Trophoblast cell (in vitro differentiated cells and primary cell): Measurements from ENCODE around the gene HDAC8.

Experiments
- DNase-seq, 2 donors: peaks; one replicate each; pipeline ENCODE4 v3.0.0-alpha.2; 2016
- H2AFZ ChIP-seq: 2 replicates; pipeline ENCODE4 v1.6.1; 2013; ENCODE audit warnings: low read length, moderate library complexity, mild to moderate bottlenecking; ENCODE audit not compliant: insufficient read depth, poor library complexity
- H2AK5ac ChIP-seq: 2 replicates; pipeline ENCODE4 v1.6.1; 2013; ENCODE audit warnings: mild to moderate bottlenecking, low read length
- H2BK120ac ChIP-seq: 2 replicates; pipeline ENCODE4 v1.6.1; 2013; ENCODE audit warnings: low read length, mild to moderate bottlenecking, moderate library complexity; ENCODE audit not compliant: insufficient read depth, poor library complexity
- H2BK12ac ChIP-seq: 2 replicates; pipeline ENCODE4 v1.6.1; 2013; ENCODE audit warnings: mild to moderate bottlenecking, low read length, moderate library complexity
- H2BK5ac ChIP-seq: 2 replicates; pipeline ENCODE4 v1.6.1; 2013; ENCODE audit warnings: low read length, low read depth, moderate library complexity, mild to moderate bottlenecking; ENCODE audit not compliant: poor library complexity
- H3K14ac ChIP-seq: 2 replicates; pipeline ENCODE4 v1.6.1; 2013; ENCODE audit warnings: mild to moderate bottlenecking, low read length
- H3K18ac ChIP-seq: 2 replicates; pipeline ENCODE4 v1.6.1; 2013; ENCODE audit warnings: mild to moderate bottlenecking, low read length
- H3K23ac ChIP-seq: 2 replicates; pipeline ENCODE4 v1.6.1; 2013; ENCODE audit warnings: low read length
- H3K27ac ChIP-seq: 2 replicates; pipeline ENCODE4 v1.5.1; 2013; ENCODE audit warnings: low read depth, mild to moderate bottlenecking, inconsistent platforms, low read length, moderate library complexity
- H3K27me3 ChIP-seq: 2 replicates; pipeline ENCODE4 v1.6.1; 2013; ENCODE audit warnings: inconsistent platforms, mild to moderate bottlenecking, low read length, moderate library complexity; ENCODE audit not compliant: insufficient read depth
- H3K36me3 ChIP-seq, 2 experiments: 1 replicate in 1 of 2; 2 replicates in 1 of 2; pipeline ENCODE4 v1.6.1; 2013; ENCODE audit warnings: low read length in 2 of 2, mild to moderate bottlenecking in 2 of 2, moderate library complexity in 1 of 2; ENCODE audit not compliant: insufficient read depth in 2 of 2, control insufficient read depth in 1 of 2
- H3K4ac ChIP-seq: 2 replicates; pipeline ENCODE4 v1.6.1; 2013; ENCODE audit warnings: low read depth, mild to moderate bottlenecking, low read length, moderate library complexity
- H3K4me1 ChIP-seq, 2 experiments: 1 replicate in 1 of 2; 2 replicates in 1 of 2; pipeline ENCODE4 v1.6.1; 2013; ENCODE audit warnings: low read length in 2 of 2, mild to moderate bottlenecking in 2 of 2, moderate library complexity in 1 of 2; ENCODE audit not compliant: insufficient read depth in 2 of 2, control insufficient read depth in 1 of 2
- H3K4me2 ChIP-seq: 2 replicates; pipeline ENCODE4 v1.6.1; 2013; ENCODE audit warnings: inconsistent platforms, mild to moderate bottlenecking, low read length, moderate library complexity
- H3K4me3 ChIP-seq: 2 replicates; pipeline ENCODE4 v1.5.1; 2013; ENCODE audit warnings: mild to moderate bottlenecking, low read depth, low read length, inconsistent platforms
- H3K79me1 ChIP-seq: one replicate; pipeline ENCODE4 v1.6.1; 2013; ENCODE audit warnings: low read length
- H3K79me2 ChIP-seq: 2 replicates; pipeline ENCODE4 v1.6.1; 2013; ENCODE audit warnings: low read length, mild to moderate bottlenecking; ENCODE audit not compliant: control insufficient read depth, insufficient read depth, poor library complexity
- H3K9ac ChIP-seq: 2 replicates; pipeline ENCODE4 v1.6.1; 2013; ENCODE audit warnings: mild to moderate bottlenecking, low read length
- H3K9me3 ChIP-seq: 2 replicates; pipeline ENCODE4 v1.6.1; 2013; ENCODE audit warnings: low read depth, mild to moderate bottlenecking, control low read depth, inconsistent platforms, low read length; ENCODE audit not compliant: insufficient read depth
- H4K12ac ChIP-seq: 2 replicates; pipeline ENCODE4 v1.6.1; 2013; ENCODE audit warnings: low read depth, mild to moderate bottlenecking, low read length, moderate library complexity
- H4K8ac ChIP-seq: 2 replicates; pipeline ENCODE4 v1.6.1; 2013; ENCODE audit warnings: low read depth, mild to moderate bottlenecking, low read length, moderate library complexity
- H4K91ac ChIP-seq: one replicate; pipeline ENCODE4 v1.6.1; 2013; ENCODE audit warnings: low read depth, mild to moderate bottlenecking, low read length, moderate library complexity
- WGBS: extraction: QIAGEN DNeasy Blood & Tissue Kit; methylation state at CpG from one replicate; pipeline ENCODE4 v1.1.7; 2013; ENCODE audit warnings: missing lambda C conversion rate; ENCODE audit not compliant: insufficient read length, insufficient coverage; ENCODE audit errors: extremely low coverage; 5-methylcytosine and 5-hydroxymethylcytosine counted together

HDAC8 gene

GRCh38 chrX:72479324-72480274 lies 93.0 kb downstream of the HDAC8 start:
- WGBS, result no CpG with 5 or more reads among the region's 5 CpGs
- Histone ChIP-seq H3K14ac (no peak overlapping the region), H3K79me2 (no peaks in the 10 kb centered on the region), H3K4ac (no peak overlapping the region), H2AK5ac (no peak overlapping the region), H3K27ac (no peak overlapping the region), H3K4me2 (no peak overlapping the region), H2BK120ac (no peak overlapping the region), H3K36me3 (no peaks in the 10 kb centered on the region), H3K9ac (no peak overlapping the region), H2AFZ (no peak overlapping the region), H3K18ac (no peak overlapping the region), H4K91ac (no peak overlapping the region), H4K8ac (no peak overlapping the region), H3K27me3 (no peaks in the 10 kb centered on the region), H3K23ac (no peak overlapping the region), H4K12ac (no peak overlapping the region), H3K9me3 (no peaks in the 10 kb centered on the region), H3K4me3 (no peak overlapping the region), H3K79me1 (no peaks in the 10 kb centered on the region), H2BK5ac (no peak overlapping the region), H3K4me1 (no peaks in the 10 kb centered on the region), H2BK12ac (no peak overlapping the region)
- no peak for DNase-seq

DNA sequence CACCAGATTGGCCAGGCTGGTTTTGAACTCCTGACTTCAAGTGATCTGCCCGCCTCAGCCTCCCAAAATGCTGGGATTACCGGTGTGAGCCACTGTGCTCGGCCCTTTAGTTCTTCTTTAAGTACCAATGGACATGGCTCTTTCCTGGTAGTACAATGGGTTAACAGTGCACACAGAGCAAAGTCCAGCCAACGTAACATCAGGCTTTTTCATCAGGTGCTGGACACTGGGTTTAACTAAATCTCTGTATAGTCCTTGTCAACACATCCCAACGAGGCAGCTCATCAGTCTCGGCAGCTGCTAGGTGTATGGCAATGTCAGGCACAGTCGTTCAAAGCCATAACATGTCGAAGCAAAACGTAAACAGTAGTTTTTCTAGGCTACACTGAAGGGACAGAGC lies 93.8 kb downstream of the HDAC8 start:
- Histone ChIP-seq H4K91ac (no peak overlapping the region), H2AFZ (no peak overlapping the region), H2AK5ac (no peak overlapping the region), H3K9ac (no peak overlapping the region), H3K79me2 (no peaks in the 10 kb centered on the region), H4K12ac (no peak overlapping the region), H3K36me3 (no peaks in the 10 kb centered on the region), H3K18ac (no peak overlapping the region), H2BK5ac (no peak overlapping the region), H3K4me3 (no peak overlapping the region), H3K27ac (no peak overlapping the region), H2BK120ac (no peak overlapping the region), H2BK12ac (no peak overlapping the region), H3K23ac (no peak overlapping the region), H3K79me1 (no peaks in the 10 kb centered on the region), H3K27me3 (no peaks in the 10 kb centered on the region), H3K14ac (no peak overlapping the region), H3K4me2 (no peak overlapping the region), H3K4ac (no peak overlapping the region), H3K4me1 (no peaks in the 10 kb centered on the region), H4K8ac (no peak overlapping the region), H3K9me3 (no peaks in the 10 kb centered on the region)
- WGBS, result no CpG with 5 or more reads among the region's 9 CpGs
- no peak for DNase-seq

DNA sequence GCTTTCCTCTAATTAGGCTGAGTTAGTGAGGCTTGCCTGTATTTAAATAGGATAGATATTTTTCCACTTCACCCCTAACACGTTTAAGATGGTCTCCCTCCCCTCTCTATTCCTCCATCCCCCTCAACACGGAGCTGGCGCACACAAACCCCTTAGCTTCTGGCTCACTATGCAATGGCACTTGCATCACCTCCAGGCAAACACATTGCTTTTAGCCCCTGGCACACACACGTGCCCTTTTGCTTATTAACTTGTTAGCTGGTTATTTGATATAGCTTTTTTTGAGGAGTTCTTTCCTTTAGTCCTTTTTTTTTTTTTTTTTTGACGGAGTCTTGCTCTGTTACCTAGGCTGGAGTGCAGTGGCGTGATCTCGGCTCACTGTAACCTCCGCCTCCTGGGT lies 94.3 kb downstream of the HDAC8 start:
- H3K18ac ChIP-seq, result no peak overlapping the region
- H3K4me1 ChIP-seq, result no peaks in the 10 kb centered on the region
- no peaks in the 10 kb centered on the region for H3K79me1 ChIP-seq
- no peaks in the 10 kb centered on the region for H3K36me3 ChIP-seq
- DNase-seq, result no peak
- H3K9ac ChIP-seq, result no peak overlapping the region
- WGBS, result no CpG with 5 or more reads among the region's 8 CpGs
- no peak overlapping the region for H2AFZ ChIP-seq
- H4K91ac ChIP-seq, result no peak overlapping the region
- no peak overlapping the region for H2BK12ac ChIP-seq
- no peak overlapping the region for H4K8ac ChIP-seq
- H3K27me3 ChIP-seq, result no peaks in the 10 kb centered on the region
- no peak overlapping the region for H3K27ac ChIP-seq
- H3K4me2 ChIP-seq, result no peak overlapping the region
- H4K12ac ChIP-seq, result no peak overlapping the region
- H2BK120ac ChIP-seq, result no peak overlapping the region
- H2AK5ac ChIP-seq, result no peak overlapping the region
- H3K9me3 ChIP-seq, result no peaks in the 10 kb centered on the region
- H3K79me2 ChIP-seq, result no peaks in the 10 kb centered on the region
- H2BK5ac ChIP-seq, result no peak overlapping the region
- no peak overlapping the region for H3K14ac ChIP-seq
- no peak overlapping the region for H3K4ac ChIP-seq
- no peak overlapping the region for H3K4me3 ChIP-seq
- no peak overlapping the region for H3K23ac ChIP-seq

DNA sequence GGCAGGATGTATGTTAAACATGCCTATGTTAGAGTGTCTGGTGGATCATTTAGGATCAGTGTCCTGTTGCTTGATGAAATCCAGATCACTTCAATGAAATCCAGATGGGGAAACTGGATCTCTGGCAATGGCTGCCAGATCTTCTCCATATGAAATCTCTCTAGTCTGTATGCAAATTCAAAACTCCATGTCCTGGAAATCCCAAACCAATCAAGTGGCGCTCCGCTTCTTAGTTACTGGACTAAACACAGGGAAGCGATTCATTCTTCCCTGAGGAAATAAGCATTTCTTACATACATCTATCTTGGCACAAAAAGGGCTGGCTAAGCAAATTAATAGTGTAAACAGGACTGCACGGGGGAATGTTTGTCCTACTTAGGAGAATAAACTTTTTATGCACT lies 94.9 kb downstream of the HDAC8 start:
- H3K4me1 ChIP-seq, result no peaks in the 10 kb centered on the region
- H2BK5ac ChIP-seq, result no peak overlapping the region
- H2BK12ac ChIP-seq, result no peak overlapping the region
- no peaks in the 10 kb centered on the region for H3K36me3 ChIP-seq
- H2AK5ac ChIP-seq, result no peak overlapping the region
- H3K27ac ChIP-seq, result no peak overlapping the region
- H3K4me3 ChIP-seq, result no peak overlapping the region
- no peak overlapping the region for H4K8ac ChIP-seq
- no peak overlapping the region for H2AFZ ChIP-seq
- H3K9ac ChIP-seq, result no peak overlapping the region
- no peak overlapping the region for H4K12ac ChIP-seq
- no peaks in the 10 kb centered on the region for H3K79me2 ChIP-seq
- H4K91ac ChIP-seq, result no peak overlapping the region
- no peak overlapping the region for H3K23ac ChIP-seq
- WGBS, result no CpG with 5 or more reads among the region's 4 CpGs
- no peak for DNase-seq
- no peak overlapping the region for H3K4me2 ChIP-seq
- H3K79me1 ChIP-seq, result no peaks in the 10 kb centered on the region
- H3K18ac ChIP-seq, result no peak overlapping the region
- no peak overlapping the region for H3K14ac ChIP-seq
- H2BK120ac ChIP-seq, result no peak overlapping the region
- H3K9me3 ChIP-seq, result no peaks in the 10 kb centered on the region
- H3K4ac ChIP-seq, result no peak overlapping the region
- H3K27me3 ChIP-seq, result no peaks in the 10 kb centered on the region
